MM.1S (cell line): ENCODE measurements around the gene STK32C.

Experiments used
- CTCF ChIP-seq: fragments of 300-600 bp; sonication (generic); IDR thresholded peaks from 2 replicates; pipeline ENCODE4 v1.5.1; 2016; ENCODE audit warnings: antibody characterized with exemption, low read length, mixed read lengths
- EZH2 ChIP-seq: fragments of 300-600 bp; sonication (generic); optimal IDR thresholded peaks from 2 replicates; pipeline ENCODE3; 2017; ENCODE audit warnings: low read depth, mild to moderate bottlenecking, antibody characterized with exemption, low read length, mixed read lengths
- EZH2phosphoT487 ChIP-seq: fragments of 300-600 bp; sonication (generic); IDR thresholded peaks from 2 replicates; pipeline ENCODE4 v1.6.1; 2018; ENCODE audit warnings: antibody characterized with exemption, low read length

GRCh38 chr10:132355297-132355696 lies 47.5 kb upstream of the STK32C start:
- TF ChIP-seq CTCF (no peak), EZH2phosphoT487 (no peak), EZH2 (no peak)
